Loucy (cell line): ENCODE results near the gene RPP14.

Experiments used
- EZH2phosphoT487 ChIP-seq: fragments of 200-600 bp; IDR thresholded peaks from 2 replicates; pipeline ENCODE4 v1.6.1; 2018; ENCODE audit warnings: antibody characterized with exemption, mild to moderate bottlenecking, moderate library complexity, borderline replicate concordance
- TF ChIP-seq, protein P1 (sequence below): fragments of 200-600 bp; sonication (generic); conservative IDR thresholded peaks from 2 replicates; pipeline ENCODE4 v1.5.1; 2014; ENCODE audit warnings: mild to moderate bottlenecking, antibody characterized with exemption, low read length

GRCh38 chr3:58340594-58341244 is 34.7 kb downstream of the RPP14 start:
- TF ChIP-seq, protein P1, sequence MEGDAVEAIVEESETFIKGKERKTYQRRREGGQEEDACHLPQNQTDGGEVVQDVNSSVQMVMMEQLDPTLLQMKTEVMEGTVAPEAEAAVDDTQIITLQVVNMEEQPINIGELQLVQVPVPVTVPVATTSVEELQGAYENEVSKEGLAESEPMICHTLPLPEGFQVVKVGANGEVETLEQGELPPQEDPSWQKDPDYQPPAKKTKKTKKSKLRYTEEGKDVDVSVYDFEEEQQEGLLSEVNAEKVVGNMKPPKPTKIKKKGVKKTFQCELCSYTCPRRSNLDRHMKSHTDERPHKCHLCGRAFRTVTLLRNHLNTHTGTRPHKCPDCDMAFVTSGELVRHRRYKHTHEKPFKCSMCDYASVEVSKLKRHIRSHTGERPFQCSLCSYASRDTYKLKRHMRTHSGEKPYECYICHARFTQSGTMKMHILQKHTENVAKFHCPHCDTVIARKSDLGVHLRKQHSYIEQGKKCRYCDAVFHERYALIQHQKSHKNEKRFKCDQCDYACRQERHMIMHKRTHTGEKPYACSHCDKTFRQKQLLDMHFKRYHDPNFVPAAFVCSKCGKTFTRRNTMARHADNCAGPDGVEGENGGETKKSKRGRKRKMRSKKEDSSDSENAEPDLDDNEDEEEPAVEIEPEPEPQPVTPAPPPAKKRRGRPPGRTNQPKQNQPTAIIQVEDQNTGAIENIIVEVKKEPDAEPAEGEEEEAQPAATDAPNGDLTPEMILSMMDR: no peak
- TF ChIP-seq EZH2phosphoT487: no peak
